HUDEP-2 (cell line): ENCODE data around the gene TMEM200C.

Experiments used
- DNase-seq, 76 experiments: peaks; one replicate each; lab custom pipeline; 2025; ENCODE audit not compliant: unreplicated experiment in 76 of 76; lab: John Stamatoyannopoulos, UW

TMEM200C gene

GRCh38 chr18:5895299-5895875 is at the start of gene TMEM200C:
Gene TMEM200C, minus strand, starts transcription at chr18:5895522. Its CDS starts 3,459 bp downstream, at chr18:5892063.
- DNase-seq, result no peak

DNA sequence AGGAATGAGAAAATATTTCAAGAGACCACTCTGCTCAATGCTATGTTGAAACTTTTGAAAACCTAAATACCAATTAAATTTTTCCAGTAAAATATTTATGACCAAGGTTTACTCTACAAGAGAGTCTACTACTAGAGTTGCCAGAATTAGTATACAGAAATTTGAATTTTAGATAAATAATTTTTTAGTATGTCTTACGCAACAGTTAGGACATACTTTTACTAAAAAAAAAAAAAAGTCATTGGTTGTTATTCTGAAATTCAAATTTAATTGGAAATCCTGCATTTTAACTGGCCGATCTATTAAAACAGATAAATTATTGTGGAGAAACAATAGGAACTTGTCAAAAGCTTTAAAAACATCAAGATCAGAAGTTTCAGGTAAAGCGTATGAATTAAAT is 49.1 kb upstream of the TMEM200C start:
- DNase-seq, result no peak

- no peak for DNase-seq
Measured at GRCh38 chr18:5943514-5943913, 48.2 kb upstream of the TMEM200C start.

DNA sequence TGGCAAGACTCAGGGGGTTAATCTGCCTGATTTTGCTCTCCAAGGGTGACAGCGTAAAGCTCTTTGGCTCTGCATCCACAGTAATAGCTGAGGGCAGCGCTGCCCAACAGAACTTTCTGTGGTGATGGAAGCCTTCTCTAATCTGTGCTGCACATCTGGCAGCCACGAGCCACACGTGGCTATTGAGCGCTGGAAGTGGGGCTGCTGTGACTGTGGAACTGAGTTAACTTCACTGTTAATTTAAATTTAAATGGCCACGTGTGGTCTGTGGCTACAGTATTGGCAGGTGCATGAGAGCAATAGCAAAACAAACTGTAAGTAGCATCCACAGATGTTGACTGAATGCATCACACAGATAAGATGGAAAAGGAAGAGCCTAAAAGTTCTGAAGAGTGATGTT is 47.3 kb upstream of the TMEM200C start:
- DNase-seq, result no peak

- DNase-seq, result no peak
Measured at GRCh38 chr18:5941890-5942289, 46.6 kb upstream of the TMEM200C start.

DNA sequence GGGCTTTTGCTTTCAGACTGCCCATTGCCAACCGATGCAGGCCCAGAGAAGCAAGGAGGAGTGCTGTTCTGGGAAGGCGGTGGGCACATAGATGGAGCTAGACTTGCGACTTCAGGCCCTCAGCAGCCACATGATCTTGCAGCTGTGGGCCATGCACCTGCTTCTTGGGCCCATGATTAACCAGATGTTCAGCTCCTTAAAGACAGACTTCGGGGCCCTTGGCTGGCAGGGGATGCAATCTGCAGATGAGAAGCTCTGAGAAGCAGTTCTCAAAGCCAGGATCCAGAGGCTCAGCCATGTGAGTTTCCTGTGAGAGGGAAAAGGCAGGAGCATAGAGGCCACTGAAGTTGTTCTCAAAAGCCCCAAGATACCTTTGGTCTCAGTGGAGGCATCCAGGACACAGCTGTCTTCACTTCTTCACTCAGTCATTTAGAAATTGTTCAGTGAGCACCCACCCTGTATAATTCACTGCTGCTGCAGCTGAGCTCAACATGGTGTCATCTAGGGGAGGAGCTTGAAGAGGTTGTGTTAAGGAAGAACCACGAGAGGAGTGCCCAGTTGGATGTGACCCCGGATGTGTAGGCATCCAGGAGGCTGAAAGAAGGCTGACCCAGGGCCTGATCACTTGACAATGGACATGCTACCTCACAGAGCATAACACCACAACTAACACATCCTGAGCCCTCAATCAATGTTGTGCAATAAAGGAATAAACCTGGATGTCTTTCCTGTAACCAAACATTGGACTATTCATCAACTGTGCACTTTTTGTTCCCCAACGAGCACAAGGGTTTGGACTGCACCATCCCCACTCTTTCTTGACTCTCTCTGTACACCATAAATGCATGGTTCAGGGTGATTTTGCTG is 44.7 kb upstream of the TMEM200C start:
- DNase-seq, result no peak

- no peak for DNase-seq
Measured at GRCh38 chr18:5937795-5938194, 42.5 kb upstream of the TMEM200C start.

DNA sequence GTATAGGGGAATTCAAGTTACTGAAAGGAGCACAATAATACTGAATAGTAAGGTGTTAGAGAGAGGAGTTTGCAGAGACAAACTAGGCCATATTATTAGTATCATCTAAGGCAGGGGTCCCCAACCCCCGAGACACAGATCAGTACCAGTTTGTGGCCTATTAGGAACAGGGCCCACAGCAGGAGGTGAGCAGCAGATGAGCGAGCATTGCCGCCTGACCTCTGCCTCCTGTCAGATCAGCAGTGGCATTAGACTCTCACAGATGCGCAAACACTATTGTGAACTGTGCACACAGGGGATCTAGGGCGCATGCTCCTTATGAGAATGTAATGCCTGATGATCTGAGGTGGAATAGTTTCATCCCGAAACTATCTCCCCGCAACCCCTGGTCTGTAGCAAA is 41.8 kb upstream of the TMEM200C start:
- no peak for DNase-seq

DNA sequence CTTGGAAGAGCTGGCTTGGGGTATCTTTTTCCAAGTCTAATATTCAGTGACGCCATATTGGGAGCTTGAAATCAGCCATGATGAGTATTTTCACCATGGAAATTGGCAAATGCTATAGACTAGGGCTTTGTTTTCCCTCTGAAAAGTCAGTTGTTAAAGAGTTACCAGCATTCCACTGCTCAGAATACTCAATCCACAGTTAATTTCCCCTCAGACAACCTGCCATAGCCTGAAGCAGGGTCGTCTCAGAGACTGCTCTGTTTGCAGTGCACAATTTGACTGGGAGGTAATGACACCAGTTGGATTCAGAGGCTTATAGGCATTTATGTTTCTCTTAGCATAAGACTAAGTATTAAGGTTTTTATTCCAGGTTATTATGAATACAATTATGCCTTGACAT is 35.5 kb upstream of the TMEM200C start:
- no peak for DNase-seq

DNA sequence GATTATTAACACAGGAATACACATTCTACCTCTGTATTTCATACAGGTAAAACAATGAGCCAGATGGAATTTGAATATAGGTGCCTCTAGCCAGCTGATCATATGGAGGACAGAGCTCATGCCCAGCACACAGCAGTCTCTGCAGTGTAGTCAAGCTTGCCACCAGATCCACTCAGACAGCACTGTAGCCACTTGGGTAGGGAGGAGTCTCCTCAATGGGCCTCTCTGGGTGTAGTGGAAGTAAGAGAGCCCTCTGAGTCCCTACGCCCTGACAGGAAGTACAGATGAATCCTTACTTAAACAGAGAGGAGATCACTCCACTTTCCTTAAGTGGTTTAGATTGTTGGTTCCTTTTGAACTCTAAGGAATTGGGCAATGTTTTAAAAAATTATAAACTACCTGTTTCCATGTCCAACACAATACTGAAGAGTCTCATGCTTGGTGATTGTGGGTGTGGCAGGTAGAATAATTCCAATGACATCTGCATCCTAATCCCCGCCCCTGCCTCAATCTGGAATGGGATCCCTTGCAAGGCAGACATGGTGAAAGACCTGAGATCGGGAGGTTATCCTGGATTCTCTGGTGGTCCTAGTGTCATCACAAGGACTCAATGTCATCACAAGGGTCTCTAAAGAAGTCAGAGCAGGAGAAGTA is 23.0 kb upstream of the TMEM200C start:
- no peak for DNase-seq

DNA sequence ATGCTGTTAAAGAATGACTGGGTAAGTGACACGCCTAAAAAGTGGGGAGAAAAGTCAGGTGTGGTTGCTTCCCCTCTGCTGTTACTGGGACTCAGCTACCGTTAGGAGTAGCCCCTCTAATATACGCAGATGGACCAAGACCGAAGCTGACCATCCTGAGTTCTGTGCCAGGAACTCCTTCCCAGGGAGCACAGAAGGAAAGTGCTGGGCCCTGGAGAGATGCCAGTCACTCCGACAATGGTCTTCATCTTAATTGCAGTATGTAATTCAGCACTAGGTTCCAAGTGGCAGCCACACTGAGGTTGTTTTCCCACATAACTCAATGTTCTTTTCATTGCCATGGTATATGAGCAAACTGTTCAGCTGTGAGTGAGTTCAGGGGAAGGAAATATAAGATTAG is 19.6 kb upstream of the TMEM200C start:
- no peak for DNase-seq

- no peak for DNase-seq
Measured at GRCh38 chr18:5914016-5914415, 18.7 kb upstream of the TMEM200C start.

- no peak for DNase-seq
Measured at GRCh38 chr18:5912566-5912965, 17.2 kb upstream of the TMEM200C start.

DNA sequence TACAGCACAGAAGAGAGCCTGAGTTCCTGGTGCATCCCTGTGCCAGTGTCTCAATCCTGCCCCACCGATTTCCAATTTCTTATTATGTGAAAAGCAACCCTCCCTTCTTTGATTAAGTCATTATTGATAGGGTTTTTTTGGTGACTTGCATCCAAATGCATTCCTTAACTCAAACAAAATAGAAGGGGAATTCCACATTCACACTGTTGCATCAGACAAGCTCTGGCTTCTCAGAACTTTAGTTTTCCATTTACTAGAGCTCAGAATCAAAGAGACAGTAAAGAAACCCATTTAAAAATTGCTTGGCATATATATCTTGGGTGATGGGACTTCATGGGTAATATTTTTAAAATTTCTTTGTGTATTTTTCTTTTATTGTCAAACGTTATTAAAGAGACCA is 13.8 kb upstream of the TMEM200C start:
- DNase-seq, result no peak

- DNase-seq, result no peak
Measured at GRCh38 chr18:5903386-5903785, 8.1 kb upstream of the TMEM200C start.

DNA sequence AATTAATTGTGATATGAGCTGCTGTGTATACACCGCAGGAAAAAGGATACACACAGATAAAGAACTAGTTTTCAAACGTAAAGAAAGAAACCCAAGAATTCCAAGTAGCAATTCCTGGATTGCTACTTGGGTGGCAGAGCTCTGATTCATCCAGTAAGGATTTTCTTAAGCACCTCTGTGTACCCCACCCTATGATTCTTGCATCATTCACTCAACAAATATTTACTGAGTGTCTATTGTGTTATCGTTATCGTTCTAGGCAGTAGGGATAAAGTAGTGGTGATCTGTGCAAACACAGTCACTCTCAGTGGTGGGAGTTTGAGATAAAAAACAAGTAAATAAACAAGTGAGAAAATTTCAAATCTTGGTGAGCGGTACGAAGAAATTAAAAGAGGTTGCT is 4.9 kb upstream of the TMEM200C start:
- no peak for DNase-seq

GRCh38 chr18:5899835-5900234 is 4.5 kb upstream of the TMEM200C start:
- DNase-seq, result no peak

DNA sequence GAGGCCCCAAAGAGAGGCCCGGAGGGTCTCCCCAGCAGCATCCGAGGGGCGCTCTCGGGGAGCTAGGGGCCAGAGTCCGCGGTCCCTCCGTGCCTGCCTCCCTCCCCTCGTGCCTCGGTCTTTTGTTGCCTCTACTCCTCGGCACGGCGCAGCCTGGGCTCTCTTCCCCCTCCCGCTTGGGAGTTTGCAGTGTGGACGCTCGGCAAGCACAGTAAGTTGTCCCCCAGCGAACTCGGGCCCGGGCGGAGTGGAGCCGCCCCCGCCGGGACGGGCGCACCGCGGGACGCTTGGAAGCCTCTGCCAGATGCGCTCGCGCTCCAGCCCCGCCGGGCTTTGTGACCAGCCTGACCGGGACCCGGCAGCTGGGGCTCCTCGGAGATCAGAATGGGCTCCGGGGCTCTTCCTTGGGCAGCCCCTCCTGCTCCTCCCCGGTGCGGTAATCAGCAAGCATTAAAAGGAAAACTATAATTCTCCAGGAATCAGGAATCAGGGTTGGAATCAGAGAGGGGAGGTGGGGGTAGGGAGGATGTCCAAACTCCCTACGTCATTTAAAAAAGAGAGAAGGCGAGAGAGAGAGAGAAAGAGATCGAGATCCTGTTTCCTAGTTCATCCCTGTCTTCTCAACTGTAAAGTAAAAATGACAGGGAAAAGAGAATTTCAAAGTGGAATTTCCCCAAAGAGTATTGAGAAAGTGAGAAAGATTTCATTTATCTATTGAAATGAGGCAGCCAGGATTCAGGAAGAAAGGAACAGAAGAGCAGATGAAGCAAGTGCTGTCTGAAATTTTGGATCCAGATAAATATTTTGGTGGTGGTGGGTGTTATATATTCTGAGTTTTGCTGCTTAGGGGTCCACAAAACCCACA is 786 bp upstream of the TMEM200C start:
- no peak for DNase-seq

GRCh38 chr18:5894611-5895298 is 567 bp downstream of the TMEM200C start:
- no peak for DNase-seq

- DNase-seq, result no peak
Measured at GRCh38 chr18:5893956-5894610, 1.2 kb downstream of the TMEM200C start.
